Eye (tissue), 1 donor: ENCODE measurements around the gene ACSS2.

Experiments used
- DNase-seq: peaks from one replicate; pipeline ENCODE4 v3.0.0-alpha.2; 2015

Gene ACSS2

GRCh38 chr20:34952671-34953070 lies 76.3 kb downstream of the ACSS2 start:
- no peak for DNase-seq

- DNase-seq = no peak
Observed at GRCh38 chr20:34953960-34954359, 77.5 kb downstream of the ACSS2 start.

- no peak for DNase-seq
Observed at GRCh38 chr20:34954904-34955230, 78.5 kb downstream of the ACSS2 start.

GRCh38 chr20:34955231-34956040 lies 79.0 kb downstream of the ACSS2 start, which contains the start of the genes GSS and MYH7B:
TSS of gene GSS (minus strand) at chr20:34955806. CDS start at chr20:34951852, 3,954 bp downstream.
TSS of gene MYH7B (plus strand) at chr20:34955868. CDS start at chr20:34978006, 22,138 bp downstream.
- peak; percentile 99 for DNase-seq

GRCh38 chr20:34956041-34956458 lies 79.6 kb downstream of the ACSS2 start:
- DNase-seq = no peak

GRCh38 chr20:34956751-34957472 lies 80.5 kb downstream of the ACSS2 start:
- peak; percentile 16 for DNase-seq

GRCh38 chr20:34964486-34964885 lies 88.1 kb downstream of the ACSS2 start:
- no peak for DNase-seq

- DNase-seq = no peak
Observed at GRCh38 chr20:34965051-34965450, 88.6 kb downstream of the ACSS2 start.

- no peak for DNase-seq
Observed at GRCh38 chr20:34967421-34967820, 91.0 kb downstream of the ACSS2 start.

- DNase-seq = no peak
Observed at GRCh38 chr20:34968042-34968775, 91.8 kb downstream of the ACSS2 start.

GRCh38 chr20:34970193-34970840 lies 93.9 kb downstream of the ACSS2 start:
- DNase-seq = no peak

- no peak for DNase-seq
Observed at GRCh38 chr20:34970846-34971560, 94.6 kb downstream of the ACSS2 start.

GRCh38 chr20:34971561-34972235 lies 95.3 kb downstream of the ACSS2 start:
- DNase-seq = no peak

- no peak for DNase-seq
Observed at GRCh38 chr20:34974246-34974645, 97.8 kb downstream of the ACSS2 start.

- DNase-seq = no peak
Observed at GRCh38 chr20:34976286-34976685, 99.9 kb downstream of the ACSS2 start.
